ENCODE measurements around the gene SAPCD2.
"Not testable (repeated sequence)": the region's sequence is repeated elsewhere in the genome, so short reads cannot be mapped to it uniquely, and the experiment has no call there.

Gene SAPCD2

DNA sequence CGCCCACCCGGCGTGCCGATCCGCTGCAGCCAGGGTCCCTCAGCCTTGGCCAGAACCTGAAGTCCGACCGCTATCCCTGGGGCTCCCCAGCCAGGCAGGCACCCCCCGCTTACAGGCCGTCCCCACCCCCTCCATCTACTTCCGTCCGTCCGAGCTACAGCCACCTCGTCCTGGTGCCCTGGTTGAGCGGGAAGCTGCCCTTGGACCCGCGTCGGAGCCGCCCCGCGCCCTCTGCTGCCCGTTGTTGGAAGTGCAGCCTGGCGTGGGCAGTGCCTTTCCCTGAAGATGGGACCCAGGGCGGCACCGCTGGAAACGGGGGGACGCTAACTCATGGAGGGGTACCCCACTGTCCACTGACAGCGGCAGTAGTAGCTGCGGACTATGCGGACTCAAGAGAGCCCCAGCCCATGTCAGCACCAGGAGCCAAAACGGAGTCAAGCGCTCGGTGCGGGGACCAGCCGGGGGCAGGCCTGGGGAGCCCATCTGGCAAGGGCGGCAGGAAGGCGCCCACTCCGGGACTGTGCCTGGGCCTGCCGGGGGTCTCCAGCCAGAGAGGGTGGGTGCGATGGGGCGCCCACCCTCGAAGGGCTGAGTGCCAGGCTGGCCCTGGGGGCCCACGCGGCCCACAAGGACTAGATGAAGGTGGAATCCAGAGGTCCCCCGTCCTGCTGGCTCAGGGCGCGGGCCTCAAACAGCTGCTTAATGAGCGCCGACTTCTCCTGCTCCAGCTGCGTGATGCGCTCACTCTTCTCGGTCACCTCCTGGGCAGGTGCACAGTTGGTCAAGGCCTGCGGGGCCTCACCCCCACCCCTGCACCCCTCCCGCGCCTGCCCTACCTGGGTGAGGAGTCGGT is 6.1 kb downstream of the SAPCD2 start:
- peak; percentile 72 for DNase-seq

DNA sequence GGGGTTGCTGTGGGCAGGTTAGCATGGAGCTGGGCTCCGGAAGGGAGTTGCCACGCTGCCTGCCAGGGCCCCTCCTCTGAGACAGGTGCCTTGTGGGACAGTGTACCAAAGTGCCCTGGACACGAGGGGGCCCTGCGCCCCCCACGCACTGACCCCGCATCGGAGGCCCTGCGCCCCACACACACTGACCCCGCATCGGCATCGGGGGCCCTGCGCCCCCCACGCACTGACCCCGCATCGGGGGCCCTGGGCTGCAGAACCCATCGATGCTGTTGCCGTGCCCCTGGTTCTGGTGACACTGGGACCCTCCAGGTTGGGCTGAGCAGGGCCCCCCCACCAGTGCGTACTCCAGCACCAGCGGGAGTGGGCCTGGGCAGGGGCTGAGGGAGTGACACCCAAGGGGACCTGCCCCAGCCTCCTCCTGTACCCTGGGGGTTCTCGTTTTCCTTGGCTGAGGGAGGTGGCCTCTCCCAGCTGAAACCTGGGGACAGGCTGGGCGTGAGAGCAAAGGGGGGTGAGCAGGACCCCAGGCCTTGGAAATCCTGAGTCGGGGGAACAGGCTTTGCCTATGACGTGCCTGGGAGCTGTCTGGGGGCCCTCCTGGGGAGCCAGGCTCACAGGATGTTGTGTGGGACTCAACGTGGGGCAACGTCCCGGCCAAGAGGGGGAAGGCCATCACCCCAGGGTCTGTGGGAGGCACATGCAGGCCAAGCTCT is 6.9 kb downstream of the SAPCD2 start:
- no peak for DNase-seq

DNA sequence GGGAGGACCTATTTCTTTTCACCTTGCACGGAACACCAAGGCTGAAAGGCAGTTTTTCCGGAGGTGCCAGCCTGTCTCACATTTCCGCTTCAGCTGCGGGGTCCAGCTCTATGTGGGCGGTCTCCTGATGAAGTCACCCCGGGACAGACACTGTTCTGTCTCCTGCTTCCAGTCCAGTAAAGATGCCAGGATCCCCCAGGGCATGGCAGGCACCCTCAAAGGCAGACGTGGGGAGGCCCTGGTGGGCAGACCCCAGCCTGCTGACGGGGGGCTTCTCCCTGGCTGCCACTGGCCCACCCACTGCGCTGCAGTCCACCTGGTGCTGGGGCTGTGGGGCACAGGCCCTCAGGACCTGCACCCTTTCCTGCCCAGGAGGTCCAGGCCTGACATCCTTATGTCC is 7.6 kb downstream of the SAPCD2 start:
- not testable (repeated sequence) for DNase-seq

DNA sequence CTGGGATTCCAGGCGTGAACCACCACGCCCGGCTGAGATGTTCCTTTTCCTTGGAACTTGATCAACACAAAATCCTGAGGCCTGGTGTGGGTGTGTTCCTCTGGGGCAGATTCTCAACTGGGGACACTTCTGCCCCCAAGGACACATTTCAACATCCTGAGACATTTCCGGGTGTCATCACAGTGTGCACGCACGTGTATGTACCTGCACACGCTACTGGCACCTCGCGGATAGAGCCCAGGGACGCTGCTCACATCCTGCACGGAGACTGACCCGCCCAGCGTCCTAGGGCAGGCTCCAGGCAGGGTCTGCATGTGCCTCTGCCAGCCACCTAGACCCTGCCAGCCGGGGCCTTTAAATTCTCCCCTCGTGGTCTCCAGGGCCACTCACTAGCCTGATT is 8.0 kb downstream of the SAPCD2 start:
- DNase-seq, result no peak

DNA sequence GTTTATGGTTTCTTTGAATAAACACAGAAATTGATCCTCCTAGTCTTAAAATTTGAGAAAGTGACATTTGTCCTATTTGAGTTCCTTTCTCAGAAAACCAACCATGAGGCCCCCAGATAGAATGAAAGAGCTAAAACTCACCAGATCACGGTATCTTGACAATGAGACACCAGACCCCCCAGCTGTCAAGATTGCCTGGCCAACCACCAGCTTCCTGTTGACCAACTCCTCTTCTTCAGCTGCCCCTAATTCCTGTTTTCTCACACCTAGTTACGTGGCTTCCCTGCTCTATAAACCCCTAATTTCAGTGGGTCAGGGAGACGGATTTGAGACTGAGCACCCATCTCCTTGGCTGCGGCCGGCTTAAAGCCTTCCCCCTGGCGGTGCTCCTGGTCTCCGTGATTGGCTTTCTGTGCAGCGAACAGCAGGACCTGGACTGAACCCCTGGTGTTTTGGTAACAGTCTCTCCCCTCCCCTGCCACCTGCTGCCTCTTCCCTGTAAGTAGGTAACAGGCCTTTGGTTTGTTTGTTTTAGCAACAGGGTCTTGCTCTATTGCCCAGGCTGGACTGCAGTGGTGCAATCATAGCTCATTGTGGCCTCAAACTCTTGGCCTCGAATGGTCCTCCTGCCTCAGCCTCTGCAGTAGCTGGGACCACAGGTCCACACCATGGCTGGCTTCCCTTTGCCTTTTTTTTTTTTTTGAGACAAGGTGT is 11.7 kb downstream of the SAPCD2 start:
- no peak for DNase-seq

DNA sequence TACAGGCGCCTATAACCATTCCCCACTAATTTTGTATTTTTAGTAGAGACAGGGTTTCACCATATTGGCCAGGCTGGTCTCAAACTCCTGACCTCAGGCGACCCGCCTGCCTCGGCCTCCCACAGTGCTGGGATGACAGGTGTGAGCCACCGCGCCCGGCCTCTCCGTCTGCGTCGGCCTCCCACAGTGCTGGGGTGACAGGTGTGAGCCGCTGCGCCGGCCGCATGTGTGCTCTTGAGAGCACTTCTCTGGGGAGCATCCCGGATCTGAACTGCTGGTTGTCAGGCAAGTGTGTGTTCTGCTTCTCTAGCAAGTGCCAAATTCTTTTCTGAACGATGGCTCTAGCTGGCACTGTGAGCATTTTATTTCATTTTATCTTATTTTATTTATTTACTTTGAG is 12.8 kb downstream of the SAPCD2 start:
- no peak for DNase-seq

DNA sequence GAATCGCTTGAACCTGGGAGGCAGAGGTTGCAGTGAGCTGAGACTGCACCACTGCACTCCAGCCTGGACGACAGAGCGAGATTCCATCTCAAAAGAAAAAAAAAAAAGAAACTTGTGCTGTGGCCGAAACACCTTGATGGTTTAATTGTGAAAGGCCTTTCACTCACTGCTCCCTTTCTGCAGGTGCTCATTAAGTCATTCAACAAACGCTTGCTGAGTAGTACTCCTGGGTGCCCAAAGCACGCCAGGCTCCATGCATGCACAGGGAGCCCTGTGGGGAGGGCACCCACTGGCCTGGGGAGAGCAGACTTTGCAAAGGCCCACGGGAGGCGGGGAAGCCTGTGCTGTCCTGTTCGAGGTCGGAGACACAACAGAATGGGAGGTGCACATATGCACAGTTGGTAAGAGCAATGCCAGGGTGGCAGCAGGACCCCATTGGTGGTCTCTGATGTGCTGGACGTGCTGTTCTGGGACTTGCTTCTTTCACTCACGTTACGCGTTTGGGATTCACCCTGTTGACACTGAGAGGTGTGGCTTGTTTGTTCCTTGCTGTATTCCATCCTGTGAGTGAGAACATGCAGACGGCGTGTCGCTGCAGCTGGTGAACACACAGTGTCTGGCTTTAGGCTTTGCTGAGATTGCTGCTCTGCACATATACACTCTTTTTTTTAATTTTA is 13.5 kb downstream of the SAPCD2 start:
- DNase-seq, result no peak

DNA sequence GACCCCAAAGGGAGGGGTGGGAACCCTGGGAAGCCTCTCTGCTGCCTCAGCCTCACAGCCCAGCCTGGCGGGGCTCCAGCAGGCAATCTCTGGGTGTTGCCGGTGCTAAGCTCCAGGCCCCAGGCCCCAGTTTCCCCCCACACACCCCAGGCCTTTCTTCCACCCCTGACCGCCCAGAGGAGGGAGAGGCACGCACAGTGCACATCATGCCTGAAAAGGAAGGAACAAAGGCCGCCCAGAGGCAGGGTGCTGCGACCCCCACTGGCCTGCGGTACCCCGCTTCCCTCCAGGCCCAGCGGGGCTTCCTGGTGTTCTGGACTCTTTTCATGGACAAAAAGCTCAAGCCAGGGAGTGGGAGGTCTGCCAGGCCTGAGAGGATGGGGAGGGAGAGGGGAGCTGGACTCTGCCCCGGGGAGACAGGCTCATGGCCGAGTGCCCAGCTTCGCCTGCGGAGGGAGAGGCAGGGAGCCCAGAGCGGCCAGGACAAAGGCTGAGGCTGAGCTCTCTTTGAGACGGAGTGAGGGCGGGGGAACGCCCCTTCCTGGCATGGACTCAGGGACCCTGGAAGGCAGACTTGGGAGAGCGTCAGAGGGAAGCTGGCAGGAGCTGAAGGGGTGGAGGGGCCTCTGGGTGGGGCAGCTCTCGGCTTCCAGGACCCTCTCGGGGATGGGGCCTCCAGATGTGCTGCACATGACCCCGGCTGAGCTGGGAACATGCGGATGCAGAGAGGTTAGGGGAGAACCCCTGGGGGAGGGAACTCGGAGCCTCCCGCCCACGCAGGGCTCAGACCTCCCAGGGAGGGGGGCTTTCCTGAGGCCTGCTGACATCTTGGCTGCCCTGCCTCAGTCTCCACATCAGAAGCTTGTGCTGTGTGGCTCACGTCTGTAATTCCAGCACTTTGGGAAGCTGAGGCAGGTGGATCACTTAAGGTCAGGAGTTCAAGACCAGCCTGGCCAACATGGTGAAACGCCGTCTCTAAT is 14.7 kb downstream of the SAPCD2 start:
- no peak for DNase-seq

DNA sequence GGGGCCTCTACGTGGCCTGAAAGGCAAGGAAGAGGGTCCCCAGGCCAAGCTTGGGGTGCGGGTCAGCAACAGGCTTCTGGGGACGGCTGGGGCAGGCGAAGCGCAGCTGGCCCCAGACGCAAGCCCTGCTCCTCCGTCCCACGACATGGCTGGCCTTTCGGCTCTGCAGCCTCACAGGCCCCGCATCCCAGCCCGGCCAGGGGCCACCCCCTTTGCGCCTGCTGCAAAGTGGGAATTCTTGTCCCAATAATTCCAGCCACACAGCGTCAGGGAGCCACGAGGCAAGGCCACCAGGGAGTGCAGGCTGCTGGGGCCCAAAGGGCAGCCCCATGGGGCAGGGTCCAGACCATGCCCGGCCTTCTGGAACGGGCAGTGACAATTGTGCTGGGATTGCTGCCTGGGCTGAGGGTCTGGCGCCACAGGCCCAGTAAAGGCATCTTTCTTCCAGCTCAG is 15.4 kb downstream of the SAPCD2 start:
- DNase-seq, result no peak

DNA sequence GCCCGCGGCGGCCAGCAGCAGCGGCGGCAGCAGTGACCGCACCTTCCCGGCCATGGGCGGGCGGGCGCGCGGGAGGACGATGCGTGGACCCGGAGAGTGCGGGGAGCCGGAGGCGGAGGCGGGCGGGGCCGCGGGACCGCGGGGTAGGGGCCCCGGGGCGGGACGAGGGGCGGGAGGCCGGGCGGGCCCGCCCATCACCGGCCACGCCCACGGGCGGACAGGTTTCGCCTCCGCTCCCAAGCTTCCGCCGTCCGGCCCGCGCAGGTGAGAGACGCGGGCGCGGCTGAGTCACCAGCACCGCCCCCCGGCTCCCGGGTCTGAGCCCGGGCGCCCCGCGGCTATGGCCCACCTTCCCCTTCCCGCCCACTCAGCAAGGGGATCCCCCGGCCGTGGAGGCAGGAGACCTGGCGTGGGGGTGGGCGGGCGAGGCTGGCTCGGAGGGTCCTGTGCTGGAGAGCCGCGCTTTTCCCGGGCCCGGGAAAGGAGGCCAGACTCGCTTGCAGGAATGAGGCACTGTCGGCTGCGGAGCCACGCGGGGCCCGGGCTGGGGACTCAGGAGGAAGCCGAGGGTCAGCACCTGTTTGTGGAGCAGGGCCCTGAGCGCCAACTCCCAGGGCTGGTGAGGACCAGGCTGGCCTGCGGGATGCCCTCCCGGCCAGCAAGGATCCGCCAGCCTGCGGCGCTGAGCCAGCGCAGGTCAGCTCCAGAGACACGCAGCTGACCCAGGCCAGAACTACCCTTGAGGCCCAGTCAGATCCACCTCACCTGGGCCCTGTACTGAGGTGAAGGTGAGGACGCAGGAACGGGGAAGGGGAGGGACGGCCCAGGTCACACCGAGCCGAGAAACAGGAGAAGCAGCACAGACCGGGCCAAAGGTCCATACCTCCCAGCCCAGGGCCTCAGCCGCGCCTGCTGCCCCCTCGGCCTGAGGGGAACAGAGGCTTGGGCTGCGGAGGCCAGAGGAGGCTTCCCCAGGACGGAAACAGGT is 16.1 kb downstream of the SAPCD2 start, which contains the start of gene ENTPD2:
Gene ENTPD2, minus strand, starts transcription at position 118 of the 988 bp plus-strand sequence. Its CDS starts 64 bp downstream, at position 54.
- DNase-seq, result peak; percentile 55

DNA sequence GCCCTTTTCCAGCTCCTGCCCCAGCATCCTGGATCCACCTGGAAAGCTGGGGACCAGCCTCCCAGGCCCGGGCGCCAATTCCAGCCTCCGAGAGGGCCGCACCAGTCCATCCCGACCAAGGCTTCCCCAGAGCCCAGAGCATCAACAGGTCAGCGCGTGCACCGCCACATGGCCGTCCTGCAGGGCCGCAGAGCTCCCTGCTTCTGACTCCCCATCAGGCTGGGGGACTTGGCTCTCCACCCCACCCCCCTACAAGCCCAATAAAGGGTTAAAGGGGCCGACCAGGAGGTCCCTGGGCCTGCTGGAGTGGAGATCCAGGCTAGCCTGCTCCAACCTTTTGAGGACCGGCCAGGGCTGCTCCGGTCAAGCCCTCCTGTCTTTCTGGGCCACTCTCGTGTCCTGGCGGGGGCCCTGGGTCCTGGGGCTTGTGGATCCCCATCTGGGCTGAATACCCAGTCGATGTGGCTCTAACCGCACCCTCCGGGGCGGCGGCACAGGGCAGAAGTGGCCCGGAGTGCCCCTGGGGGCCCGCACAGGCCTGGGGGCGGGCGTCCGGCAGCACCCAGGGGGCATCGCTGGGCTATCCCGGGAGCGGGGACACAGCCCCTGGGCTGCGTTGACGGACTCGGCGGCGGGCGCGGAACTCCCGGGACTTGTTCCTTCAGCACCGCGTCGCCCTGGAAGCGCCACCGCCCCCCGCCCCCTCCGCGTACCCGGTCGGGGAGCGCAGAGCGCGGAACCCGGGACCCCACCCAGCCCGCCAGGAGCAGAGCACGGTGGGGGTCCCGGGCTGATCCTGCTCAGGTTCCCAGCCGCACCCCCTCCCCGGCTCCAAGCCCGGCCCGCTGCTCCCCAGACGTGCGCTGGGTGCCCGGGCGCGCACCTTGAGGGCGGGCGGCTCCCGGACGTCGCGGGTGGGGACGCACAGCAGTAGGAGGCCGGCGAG is 17.1 kb downstream of the SAPCD2 start:
- DNase-seq, result no peak

DNA sequence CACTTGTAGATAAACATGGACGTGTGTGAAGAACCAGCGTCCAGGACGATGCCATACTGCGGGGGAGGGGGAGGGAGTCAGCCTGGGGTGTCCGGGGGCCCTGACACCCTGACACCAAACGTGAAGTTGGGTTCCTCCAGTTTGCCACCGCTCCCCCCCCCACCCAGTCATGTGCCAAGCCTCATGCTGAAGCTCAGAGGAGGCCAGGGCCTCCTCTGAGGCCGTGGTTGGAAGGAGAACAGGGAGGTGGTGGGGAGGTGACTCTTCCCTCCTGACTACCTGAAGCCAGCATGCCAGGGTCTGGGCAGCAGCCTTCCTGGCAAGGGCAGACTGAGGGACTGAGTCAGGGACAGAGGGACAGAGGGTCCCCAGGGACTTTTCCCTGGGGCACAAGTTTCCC is 18.1 kb downstream of the SAPCD2 start:
- no peak for DNase-seq

DNA sequence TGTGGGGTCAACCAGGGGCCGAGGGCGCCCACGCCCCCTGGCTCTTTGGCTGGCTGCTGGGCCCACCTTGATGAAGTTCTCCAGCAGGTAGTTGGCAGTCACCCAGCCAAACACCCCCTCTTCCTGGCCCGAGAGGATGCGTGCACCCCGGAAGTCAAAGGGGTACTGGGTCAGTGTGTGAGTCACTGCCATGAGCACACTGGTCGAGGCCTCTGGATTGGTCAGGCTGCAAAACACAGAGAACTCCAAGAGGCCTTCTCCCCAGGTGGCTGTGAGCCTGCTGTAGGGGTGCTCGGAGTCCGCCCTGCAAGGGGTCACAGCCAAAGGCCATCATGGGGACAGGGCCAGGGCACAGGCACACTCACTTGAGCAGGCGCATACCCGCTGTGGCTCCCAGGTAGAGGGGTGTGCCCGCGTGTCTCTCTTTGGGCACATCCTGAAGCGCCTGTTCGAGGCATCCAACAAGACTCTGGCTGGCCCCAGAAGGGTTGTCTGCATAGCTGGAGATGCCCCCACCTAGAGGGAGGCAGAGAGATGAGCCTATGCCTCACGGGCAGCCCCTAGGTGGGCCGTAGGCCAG is 19.1 kb downstream of the SAPCD2 start:
- DNase-seq, result no peak

DNA sequence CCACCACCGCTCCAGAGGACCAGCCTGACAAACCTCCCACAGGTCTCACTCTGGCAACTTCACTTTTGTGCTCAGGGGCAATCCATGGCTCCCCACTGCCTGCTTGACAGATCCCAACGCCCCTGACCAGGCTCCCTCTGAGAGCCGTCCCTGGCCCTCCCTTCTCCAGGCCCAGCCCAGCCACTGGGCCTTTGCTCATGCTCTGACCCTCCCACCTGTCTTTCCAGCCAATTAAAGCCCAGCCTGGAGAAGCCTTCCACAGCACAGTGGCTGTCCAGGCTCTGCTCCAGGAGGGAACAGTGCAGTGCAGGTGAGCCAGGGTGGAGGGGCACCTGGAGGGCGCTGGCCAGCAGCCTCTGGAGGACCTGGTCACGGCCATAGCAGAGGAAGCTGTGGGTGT is 19.8 kb downstream of the SAPCD2 start:
- DNase-seq, result no peak

DNA sequence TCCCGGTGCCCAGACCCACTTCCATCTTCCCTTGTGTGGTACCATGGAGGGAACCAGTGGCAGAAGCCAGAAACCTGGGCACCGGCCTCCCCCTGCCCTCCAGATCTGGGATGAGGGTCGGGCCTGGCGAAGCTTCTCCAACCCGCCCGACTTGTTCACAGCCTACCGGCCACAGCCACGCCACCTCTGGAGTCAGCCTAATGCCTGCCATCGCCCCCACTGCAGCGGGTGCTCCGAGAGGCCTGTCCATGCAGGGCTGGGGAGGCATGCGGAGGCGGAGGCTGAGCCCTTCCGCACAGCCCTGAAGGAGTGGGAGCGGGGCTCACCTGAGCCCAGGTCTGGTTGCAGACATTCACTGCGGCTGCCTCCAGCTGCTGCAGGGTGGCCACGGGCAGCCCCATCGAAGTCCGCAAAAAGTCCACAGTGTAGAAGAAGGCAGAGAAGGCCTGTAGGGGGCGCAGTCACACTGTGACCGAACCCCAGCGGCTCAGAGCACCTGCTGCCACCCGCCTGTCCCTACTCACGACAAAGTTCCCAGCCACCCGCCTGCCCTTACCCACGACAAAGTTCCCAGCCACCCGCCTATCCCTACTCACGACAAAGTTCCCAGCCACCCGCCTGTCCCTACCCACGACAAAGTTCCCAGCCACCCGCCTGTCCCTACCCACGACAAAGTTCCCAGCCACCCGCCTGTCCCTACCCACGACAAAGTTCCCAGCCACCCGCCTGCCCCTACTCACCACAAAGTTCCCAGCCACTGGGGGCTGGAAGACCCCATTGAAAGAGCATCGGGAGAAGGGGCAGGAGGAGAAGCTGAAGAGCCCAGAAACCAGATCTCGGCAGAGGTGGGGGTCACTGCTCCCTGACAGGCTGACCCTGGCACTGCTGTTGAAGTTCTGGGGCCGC is 20.6 kb downstream of the SAPCD2 start:
- DNase-seq, result peak; percentile 78

DNA sequence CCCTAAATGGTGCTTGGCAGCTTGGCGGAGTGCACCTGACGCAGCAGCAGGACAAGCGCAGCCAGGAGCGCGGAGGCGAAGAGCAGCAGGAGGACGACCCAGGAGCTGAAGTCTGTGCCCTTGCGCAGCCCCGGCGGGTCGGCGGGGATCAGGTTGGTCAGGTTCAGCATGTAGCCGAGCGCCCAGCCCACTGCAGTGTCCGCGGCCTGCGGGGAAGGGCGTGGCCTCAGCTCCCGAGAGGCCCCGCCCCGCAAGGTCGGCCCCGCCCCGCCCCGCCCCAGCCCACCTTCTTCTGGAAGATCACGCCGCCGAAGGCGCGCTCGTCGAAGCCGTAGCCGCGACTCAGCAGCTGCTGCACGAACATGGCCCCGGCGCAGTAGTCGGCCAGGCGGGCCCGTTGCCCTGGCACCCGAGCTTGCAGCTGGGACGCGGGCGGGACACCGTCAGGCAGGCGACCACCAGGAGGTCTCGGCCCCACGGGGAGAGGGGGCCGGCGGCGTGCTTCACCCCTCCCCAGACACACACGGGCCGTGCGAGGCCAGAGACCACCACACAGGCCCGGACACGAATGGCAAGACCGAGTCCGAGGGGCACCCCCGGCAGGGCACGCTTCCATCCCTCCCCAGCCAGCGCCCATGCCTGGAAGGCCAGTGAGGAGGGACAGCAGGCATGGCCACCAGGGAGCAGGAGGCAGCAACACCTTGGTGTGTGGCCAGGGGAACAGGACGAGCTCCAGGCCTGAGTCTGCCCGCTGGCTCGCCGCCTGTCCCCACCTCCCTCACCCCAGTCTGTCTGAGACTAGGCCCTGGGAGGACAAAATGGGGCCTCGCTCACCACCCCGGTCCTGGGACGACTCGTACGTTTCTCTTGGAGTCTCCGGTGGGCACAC is 21.5 kb downstream of the SAPCD2 start:
- no peak for DNase-seq

Measured in activated CD4-positive, alpha-beta T cell treated with anti-CD3 and anti-CD28 coated beads, Interleukin-10, Interleukin-2, amounts not matched to agents 100 ng/mL and 50 ng/mL, durations not matched to agents 16 hours and 8 hours (primary cell).